ENCODE results near the gene CASKIN1.
"Not testable (repeated sequence)": the region's sequence is repeated elsewhere in the genome, so short reads cannot be mapped to it uniquely, and the experiment has no call there.

The CASKIN1 gene

DNA sequence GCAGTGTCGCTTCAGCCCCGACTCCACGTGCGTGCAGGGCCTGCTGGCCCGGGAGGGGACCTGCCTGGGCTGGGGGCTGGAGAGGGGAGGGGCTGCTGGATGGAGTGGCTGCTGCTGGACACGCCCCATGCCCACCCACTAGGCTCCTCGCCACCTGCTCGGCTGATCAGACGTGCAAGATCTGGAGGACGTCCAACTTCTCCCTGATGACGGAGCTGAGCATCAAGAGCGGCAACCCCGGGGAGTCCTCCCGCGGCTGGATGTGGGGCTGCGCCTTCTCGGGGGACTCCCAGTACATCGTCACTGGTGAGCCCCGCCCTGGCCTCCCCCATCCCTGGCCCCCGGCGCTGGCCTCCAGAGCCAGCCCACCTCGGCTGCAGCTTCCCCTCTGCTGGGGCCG is 11.9 kb upstream of the CASKIN1 start:
- no peak overlapping the region for H3K4me3 ChIP-seq (ENCODE audit: low read length)
- TF ChIP-seq ZNF274 (IDR thresholded peaks at IDR 0.05; ENCODE audit: low read depth, low read length): no peak

DNA sequence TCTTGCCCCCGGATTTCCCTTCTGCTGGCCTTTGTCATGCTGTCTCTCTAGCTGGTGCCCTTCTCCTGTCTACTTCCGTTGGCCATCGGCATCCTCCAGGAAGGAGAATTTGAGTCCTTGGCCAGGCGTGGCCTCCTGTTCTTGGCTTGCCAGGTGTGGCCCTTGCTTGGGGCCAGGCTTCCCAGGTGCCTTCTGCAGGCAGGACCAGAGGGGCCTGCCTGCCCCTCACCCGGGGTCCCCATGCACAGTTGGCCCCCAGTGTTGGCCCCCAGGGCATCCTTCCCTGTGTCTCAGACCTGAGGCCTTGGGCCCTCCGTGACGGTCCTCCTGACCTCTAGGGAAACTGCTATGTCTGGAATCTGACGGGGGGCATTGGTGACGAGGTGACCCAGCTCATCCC is 11.5 kb upstream of the CASKIN1 start:
- TF ChIP-seq ZNF274 (IDR thresholded peaks at IDR 0.05; ENCODE audit: low read depth, low read length): no peak
- no peak overlapping the region for H3K4me3 ChIP-seq (ENCODE audit: low read length)

DNA sequence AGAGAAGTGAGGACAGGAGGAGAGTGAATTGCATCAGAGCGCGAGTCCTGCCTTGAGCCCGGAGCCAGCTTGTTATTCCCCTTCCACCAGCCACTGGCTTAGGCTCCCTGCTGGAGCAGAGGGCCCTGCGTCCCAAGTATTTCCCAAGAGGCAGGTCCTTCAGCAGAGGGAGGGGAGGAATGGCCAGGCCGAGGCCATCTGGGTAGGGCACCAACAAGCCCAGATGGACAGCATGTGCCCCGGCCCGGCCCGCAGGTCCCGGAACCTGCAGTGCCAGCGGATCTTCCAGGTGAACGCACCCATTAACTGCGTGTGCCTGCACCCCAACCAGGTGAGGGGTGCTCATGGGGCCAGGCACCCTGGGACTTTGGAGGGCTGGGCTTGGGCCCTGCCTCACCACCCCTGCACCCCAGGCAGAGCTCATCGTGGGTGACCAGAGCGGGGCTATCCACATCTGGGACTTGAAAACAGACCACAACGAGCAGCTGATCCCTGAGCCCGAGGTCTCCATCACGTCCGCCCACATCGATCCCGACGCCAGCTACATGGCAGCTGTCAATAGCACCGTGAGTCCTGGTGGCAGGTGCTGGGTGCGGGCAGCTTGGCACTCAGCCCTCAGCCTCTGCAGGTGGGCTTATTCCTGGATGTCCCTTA is 10.5 kb upstream of the CASKIN1 start:
- no peak for TF ChIP-seq ZNF274 (IDR thresholded peaks at IDR 0.05; ENCODE audit: low read depth, low read length)
- H3K4me3 ChIP-seq (ENCODE audit: low read length): no peak overlapping the region

DNA sequence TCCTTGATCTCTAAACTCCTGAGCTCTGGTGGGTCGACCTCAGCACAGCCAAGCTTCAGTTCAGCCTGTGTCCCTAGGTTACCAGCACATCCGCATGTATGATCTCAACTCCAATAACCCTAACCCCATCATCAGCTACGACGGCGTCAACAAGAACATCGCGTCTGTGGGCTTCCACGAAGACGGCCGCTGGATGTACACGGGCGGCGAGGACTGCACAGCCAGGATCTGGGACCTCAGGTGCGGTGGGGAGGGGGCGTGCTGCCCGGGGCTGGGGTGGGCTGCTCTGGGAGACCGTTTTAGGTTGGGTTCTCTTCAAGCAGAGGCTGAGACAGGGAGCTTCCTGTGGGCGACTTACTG is 10.0 kb upstream of the CASKIN1 start:
- H3K4me3 ChIP-seq (ENCODE audit: low read length): peak overlapping the region; percentile 85
- no peak for TF ChIP-seq ZNF274 (IDR thresholded peaks at IDR 0.05; ENCODE audit: low read depth, low read length)

DNA sequence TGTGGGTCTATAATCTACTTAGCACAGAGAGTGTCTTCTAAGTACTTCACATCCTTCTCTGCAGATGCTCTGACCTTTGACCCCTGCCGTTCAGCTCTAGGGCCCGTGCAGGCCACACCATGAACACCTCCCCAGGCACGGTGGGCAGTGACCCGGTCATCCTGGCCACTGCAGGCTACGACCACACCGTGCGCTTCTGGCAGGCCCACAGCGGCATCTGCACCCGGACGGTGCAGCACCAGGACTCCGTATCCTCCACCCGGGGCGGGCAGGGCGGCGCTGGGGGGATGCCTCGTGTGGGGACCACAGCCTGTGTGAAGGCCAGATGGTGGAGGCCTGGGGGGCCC is 9.5 kb upstream of the CASKIN1 start:
- peak overlapping the region; percentile 85 for H3K4me3 ChIP-seq (ENCODE audit: low read length)
- TF ChIP-seq ZNF274 (IDR thresholded peaks at IDR 0.05; ENCODE audit: low read depth, low read length): no peak

DNA sequence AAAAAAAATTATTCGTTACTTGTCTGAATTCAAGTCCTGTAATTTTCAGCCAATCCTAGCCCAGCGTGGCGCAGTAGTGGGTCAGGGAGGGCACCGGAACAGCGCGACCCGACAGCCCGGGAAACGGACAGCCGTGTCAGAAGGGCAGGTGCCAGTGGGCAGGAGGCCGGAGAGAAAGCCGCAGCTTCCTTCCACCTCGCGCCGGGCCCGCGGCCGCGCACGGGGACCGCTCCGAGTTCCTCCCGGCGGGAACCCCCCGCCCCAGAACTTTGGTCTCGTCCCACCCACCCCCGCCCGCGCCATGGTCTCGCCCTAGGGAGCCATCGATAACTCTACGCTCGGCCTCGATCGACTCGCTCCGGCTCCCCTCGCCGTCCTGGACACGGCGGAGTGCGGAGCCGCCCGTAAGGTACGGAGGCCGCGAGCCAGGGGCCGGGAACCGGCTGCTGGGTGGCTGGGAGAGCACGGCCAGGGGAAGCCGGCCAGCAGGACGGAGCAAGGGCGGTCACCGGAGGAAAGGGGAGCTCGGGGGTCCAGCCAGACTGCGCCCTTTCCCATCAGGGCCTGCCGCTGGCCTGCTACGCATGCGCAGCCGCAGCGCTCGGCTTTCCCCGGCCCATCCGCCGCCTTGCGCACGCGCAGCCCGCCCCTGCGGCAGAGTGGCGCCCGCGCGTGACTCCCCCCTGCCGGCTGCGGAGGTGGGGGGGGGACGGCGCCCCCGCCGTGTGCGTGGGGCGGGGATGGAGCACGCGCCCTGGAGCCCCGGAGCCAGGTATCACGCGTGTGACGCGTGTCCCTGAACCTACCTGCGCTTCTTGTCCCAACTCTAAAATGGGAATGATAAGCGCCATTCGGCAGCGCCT is 8.9 kb upstream of the CASKIN1 start, which contains the start of gene MLST8:
TSS of gene MLST8 (plus strand) at position 351 of the 863 bp plus-strand sequence. CDS start 632 bp downstream, outside the sequence.
- TF ChIP-seq ZNF274 (IDR thresholded peaks at IDR 0.05; ENCODE audit: low read depth, low read length): no peak

DNA sequence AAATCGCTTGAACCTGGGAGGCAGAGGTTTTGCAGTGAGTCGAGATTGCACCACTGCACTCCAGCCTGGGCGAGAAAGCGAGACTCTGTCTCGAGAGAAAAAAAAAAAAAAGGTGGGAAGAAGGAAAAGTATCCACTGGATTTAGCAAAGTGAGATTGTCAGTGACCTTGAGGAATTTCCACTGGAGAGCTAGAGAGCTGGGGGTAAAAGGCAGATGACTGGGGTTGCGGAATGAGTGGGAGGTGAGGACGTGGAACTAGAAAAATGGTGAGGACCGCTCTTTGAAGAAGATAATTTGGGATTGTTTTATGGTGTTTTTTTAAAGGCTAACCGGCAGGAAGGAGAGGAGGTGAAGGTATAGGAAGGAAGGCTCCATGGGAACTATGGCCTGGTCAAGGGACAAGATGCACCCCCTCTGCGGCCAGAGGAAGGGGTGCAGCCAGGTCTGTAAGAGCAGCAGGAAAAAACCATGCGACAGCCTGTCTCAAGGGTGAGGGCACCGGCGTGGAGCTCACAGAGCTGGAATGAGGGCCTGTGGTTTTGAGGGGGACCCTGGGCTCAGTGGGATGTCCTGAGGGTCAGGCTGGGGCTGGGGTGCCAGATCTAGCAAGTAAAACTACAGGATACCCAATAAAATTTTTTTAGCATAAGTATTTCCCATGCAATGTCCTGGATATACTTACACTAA is 8.2 kb upstream of the CASKIN1 start:
- TF ChIP-seq ZNF274 (IDR thresholded peaks at IDR 0.05; ENCODE audit: low read depth, low read length): no peak
- peak overlapping the region; percentile 85; the same call in 1 of the 2 replicates for H3K4me3 ChIP-seq (ENCODE audit: low read length)

More for the DNA sequence above, 8.9 kb upstream of the CASKIN1 start, which contains the start of gene MLST8:
- H3K4me3 ChIP-seq (ENCODE audit: low read length): peak within 1 kb of the TSS; percentile 85

DNA sequence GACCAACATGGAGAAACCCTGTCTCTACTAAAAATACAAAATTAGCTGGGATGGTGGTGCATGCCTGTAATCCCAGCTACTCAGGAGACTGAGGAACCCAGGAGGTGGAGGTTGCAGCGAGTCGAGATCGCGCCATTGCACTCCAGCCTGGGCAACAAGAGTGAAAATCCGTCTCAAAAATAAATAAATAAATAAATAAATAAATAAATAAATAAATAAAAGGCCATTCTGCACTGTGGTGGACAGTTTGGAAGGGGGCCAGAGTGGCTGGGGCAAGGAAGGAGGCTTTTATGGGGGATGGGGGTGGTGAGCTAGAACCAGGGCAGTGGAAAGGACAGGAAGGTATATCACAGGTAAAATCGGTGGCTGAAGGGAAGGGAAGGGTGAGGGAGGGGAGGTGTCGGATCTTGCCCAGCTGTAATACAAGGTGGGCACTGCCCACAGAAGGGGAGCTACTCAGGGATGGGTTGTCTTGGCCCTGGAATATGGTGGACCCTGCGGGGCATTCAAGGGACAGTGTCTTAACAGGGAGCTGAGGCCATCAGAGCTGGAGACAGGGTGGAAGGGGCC is 6.8 kb upstream of the CASKIN1 start:
- H3K4me3 ChIP-seq (ENCODE audit: low read length): not testable (repeated sequence)

DNA sequence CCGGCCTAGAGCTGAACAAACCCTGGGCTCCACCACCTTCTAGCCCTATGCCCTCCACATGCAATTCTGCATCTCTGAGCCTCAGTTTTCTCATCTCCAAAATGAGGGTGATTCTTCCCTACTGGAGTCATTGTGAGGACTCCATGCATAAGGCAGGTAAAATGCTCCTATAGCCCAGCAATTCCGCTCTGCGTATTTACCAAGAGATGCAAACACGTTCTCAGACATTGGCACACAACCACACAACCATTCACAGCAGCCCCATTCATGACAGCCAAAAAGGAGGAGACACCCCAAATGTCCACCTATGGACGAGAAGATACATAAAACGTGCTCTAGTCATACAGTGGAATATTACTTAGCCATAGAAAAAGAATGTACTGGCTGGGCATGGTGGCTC is 3.9 kb upstream of the CASKIN1 start:
- no peak for TF ChIP-seq ZNF274 (IDR thresholded peaks at IDR 0.05; ENCODE audit: low read depth, low read length)

DNA sequence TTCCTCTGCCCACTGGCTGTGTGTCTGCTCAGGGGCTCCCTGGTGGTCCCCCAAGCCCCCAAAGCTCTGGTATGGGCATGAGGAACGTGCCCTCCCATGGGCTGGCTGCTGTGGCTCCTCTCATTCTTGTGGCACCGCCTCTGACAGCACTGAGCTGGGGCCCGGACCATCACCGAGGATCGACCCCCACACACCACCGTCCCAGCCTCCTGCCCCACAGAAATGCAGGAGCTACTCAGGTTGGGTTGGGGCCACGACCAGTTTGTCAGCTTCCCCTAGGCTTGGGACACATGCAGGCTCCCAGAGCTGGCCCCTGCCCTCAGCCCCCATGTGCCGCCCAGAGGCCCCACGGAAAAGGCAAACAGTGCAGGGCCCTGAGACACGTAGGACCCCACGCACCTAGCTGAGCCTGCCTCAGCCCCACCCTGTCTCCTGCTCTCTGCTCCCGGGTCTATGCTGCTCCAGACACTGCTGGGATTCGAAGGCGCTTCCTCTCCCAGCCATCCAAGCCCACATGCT is 3.3 kb upstream of the CASKIN1 start:
- TF ChIP-seq ZNF274 (IDR thresholded peaks at IDR 0.05; ENCODE audit: low read depth, low read length): no peak
- no peak overlapping the region for H3K4me3 ChIP-seq (ENCODE audit: low read length)

More for the DNA sequence above, 3.9 kb upstream of the CASKIN1 start:
- no peak overlapping the region for H3K4me3 ChIP-seq (ENCODE audit: low read length)

DNA sequence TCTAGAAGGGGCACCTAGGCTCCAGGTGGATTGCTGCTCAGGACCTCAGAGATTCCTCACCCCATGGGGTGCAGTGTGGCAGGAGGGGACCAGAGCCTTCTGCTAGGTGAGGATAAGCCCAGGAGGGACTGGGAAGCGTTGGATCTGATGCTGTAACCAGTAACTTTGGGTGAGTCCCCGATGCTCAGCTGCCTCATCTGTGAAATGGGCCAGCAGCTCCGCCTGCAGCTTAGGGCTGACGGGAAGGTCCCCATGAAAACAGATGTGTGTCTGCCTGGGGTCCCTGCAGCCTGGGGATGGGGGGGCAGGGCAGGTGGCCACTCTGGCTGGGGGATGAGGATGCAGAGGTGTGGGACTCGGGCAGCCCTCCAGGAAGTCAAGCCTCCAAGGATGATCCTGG is 2.7 kb upstream of the CASKIN1 start:
- H3K4me3 ChIP-seq (ENCODE audit: low read length): no peak overlapping the region
- TF ChIP-seq ZNF274 (IDR thresholded peaks at IDR 0.05; ENCODE audit: low read depth, low read length): no peak

DNA sequence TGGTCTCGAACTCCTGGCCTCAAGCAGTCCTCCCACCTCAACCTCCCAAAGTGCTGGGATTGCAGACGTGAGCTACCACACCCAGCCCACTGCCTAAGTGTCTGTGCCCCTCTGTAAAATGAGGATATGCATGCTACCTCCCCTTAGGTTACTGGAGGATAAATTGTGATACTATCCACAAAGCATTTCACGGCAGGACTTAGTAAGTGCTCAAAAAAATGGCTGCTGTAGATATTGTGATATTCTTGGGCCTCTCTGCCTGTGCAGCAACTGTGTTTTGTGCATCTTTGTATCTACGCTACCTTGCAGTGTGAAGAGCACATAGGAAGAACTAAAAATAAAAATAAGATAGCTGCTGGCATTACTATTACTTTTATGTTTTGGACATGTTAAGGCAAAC is 1.9 kb upstream of the CASKIN1 start:
- no peak overlapping the region for H3K4me3 ChIP-seq (ENCODE audit: low read length)
- TF ChIP-seq ZNF274 (IDR thresholded peaks at IDR 0.05; ENCODE audit: low read depth, low read length): no peak

DNA sequence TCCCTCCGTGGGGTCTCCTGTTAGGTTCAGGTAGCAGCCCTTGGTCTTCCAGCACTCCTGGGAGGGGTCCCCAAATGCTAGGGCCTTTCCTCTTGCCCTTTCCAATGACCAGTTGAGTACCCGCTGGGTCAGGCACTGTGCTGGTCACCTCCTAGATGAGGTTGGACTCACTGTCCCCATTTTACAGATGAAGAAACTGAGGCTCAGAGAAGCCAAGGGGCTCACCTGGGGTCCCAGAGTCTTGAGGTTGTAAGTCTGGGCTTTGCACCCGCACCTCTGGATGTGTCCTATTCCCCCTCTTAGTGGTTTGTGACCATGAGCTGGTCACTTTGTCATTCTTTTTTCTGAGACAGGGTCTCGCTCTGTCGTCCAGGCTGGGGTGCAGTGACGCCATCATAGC is 1.4 kb upstream of the CASKIN1 start:
- no peak overlapping the region for H3K4me3 ChIP-seq (ENCODE audit: low read length)
- no peak for TF ChIP-seq ZNF274 (IDR thresholded peaks at IDR 0.05; ENCODE audit: low read depth, low read length)

DNA sequence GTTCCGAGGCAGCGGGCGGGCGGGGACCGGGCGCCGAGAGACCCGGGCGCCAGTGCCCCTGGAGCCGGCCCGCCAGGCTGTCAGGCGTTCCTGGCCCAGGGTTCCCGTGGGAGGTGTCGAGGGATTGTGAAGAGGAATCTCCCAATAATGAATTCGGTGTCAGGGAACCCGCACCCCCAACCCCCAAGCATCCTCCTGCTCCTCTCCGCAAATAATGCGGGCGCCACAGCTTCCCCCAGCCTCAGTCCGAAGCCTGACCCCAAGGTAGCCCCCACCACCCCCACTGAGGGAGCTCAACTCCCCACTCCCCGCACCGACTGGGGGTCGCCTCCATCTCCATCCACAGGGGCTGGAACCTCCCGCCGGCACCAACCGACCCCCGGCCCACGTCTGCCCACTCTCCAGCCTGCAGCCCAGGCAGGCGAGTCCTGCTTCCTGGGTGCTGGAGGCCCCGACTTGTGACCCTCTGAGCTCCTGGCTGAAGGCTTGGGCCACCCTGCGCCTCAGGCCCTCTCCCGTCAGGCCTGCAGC is 641 bp upstream of the CASKIN1 start:
- TF ChIP-seq ZNF274 (IDR thresholded peaks at IDR 0.05; ENCODE audit: low read depth, low read length): no peak

More for the DNA sequence above, 641 bp upstream of the CASKIN1 start:
- H3K4me3 ChIP-seq (ENCODE audit: low read length): no peak overlapping the region
